Stimulated activated naive B cell treated with anti-CD40 and anti-IgM and Interleukin-4, amounts not matched to agents 10 μg/mL and 1 μg/mL and 100 μg/mL, for 72 hours (primary cell): Measurements from ENCODE around the gene DSG4.

Experiments used
- ATAC-seq, 2 donors: fragments of 150-1000 bp; cut with Tn5 transposase; replicated peaks; 2 replicates each; pipeline ENCODE4 v1.10.0; 2021; ENCODE audit warnings: moderate library complexity in 1 of 2
- DNase-seq: peaks from one replicate; pipeline ENCODE4 v3.0.0; 2021
- H3K27ac Mint-ChIP-seq: one replicate; pipeline ENCODE4 v1.8.0; 2022; ENCODE audit warnings: mild to moderate bottlenecking, mixed read lengths
- H3K27me3 Mint-ChIP-seq, 2 donors: one replicate each; pipeline ENCODE4 v1.8.0; 2022; ENCODE audit warnings: mixed read lengths in 2 of 2
- H3K36me3 Mint-ChIP-seq, 2 donors: one replicate each; pipeline ENCODE4 v1.8.0; 2022; ENCODE audit warnings: mixed read lengths in 2 of 2, mild to moderate bottlenecking in 1 of 2
- H3K4me1 Mint-ChIP-seq, 2 donors: one replicate each; pipeline ENCODE4 v1.8.0; 2022; ENCODE audit warnings: mixed read lengths in 2 of 2, mild to moderate bottlenecking in 1 of 2
- H3K4me3 Mint-ChIP-seq, 2 donors: one replicate each; pipeline ENCODE4 v1.8.0; 2022; ENCODE audit warnings: mild to moderate bottlenecking in 2 of 2, mixed read lengths in 2 of 2, moderate library complexity in 1 of 2
- H3K9me3 Mint-ChIP-seq, 2 donors: one replicate each; pipeline ENCODE4 v1.8.0; 2022; ENCODE audit warnings: mixed read lengths in 2 of 2, mild to moderate bottlenecking in 1 of 2

DSG4 gene

DNA sequence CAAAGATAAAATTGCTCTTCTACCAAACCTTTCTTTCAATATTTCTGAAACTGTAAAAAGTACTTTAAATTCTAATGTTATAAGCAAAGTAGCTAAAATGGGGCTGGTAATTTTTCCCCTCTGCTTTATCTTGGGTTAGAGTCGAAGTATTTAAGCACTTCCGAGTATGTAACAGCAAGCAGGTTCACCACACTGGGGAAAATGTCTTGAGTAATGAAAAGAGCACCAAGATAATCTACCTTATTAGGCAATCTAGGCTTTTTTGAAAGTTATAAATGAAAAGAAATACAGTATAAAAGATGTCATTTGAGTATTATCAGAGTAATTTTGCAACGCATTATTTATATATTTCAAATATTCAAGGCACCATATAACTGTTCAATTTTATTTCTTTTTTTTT, 70.3 kb downstream of the DSG4 start:
- Mint-ChIP-seq H3K27me3 (no peaks in the 10 kb centered on the region), H3K36me3 (no peaks in the 10 kb centered on the region), H3K4me1 (no peaks in the 10 kb centered on the region), H3K9me3 (no peaks in the 10 kb centered on the region), H3K27ac (no peak overlapping the region), H3K4me3 (no peak overlapping the region)
- no peak for DNase-seq
- ATAC-seq = no peak

- ATAC-seq (no peak), DNase-seq (no peak)
- no peak within 1 kb of the TSS for H3K4me3 Mint-ChIP-seq
- no peaks in the 10 kb centered on the region for H3K36me3 Mint-ChIP-seq
- no peaks in the 10 kb centered on the region for H3K27me3 Mint-ChIP-seq
- H3K9me3 Mint-ChIP-seq = no peaks in the 10 kb centered on the region
- no peak within 1 kb of the TSS for H3K27ac Mint-ChIP-seq
- H3K4me1 Mint-ChIP-seq = no peaks in the 10 kb centered on the region
Measured at GRCh38 chr18:31447530-31448191, 71.1 kb downstream of the DSG4 start, which contains the start of gene DSG3. DSG3 (plus strand) TSS chr18:31447741; CDS start chr18:31447878, 137 bp downstream.

DNA sequence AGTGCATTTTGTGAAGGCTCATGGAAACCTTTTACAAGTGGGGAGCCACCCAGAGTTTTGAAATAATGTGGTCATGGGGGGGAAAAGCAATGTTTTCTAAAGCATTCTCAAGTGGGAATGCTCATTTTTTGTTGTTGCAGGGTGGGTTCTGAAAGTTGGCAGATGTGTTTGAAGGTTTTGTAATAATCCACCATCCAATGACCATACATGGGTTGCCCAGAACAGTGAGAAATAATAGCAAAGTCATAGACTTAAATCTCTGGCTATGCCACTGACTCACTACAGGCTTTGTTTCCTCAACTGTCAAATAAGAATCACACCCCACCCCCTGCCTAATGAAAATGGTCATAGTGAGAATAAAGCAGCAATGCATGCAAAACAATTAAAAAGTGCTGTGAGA, 73.8 kb downstream of the DSG4 start:
- DNase-seq (no peak), ATAC-seq (no peak)
- H3K4me1 Mint-ChIP-seq = no peaks in the 10 kb centered on the region
- no peaks in the 10 kb centered on the region for H3K36me3 Mint-ChIP-seq
- no peaks in the 10 kb centered on the region for H3K27me3 Mint-ChIP-seq
- no peaks in the 10 kb centered on the region for H3K9me3 Mint-ChIP-seq
- H3K27ac Mint-ChIP-seq = no peak overlapping the region
- H3K4me3 Mint-ChIP-seq = no peak overlapping the region

- no peaks in the 10 kb centered on the region for H3K4me1 Mint-ChIP-seq
- H3K36me3 Mint-ChIP-seq = no peaks in the 10 kb centered on the region
Measured at GRCh38 chr18:31451625-31452024, 75.0 kb downstream of the DSG4 start.

GRCh38 chr18:31454066-31454708, 77.6 kb downstream of the DSG4 start:
- no peaks in the 10 kb centered on the region for H3K4me1 Mint-ChIP-seq
- no peak overlapping the region for H3K27ac Mint-ChIP-seq
- no peak for DNase-seq

More at GRCh38 chr18:31451625-31452024, 75.0 kb downstream of the DSG4 start:
- H3K4me3 Mint-ChIP-seq = no peak overlapping the region
- no peak for DNase-seq
- no peak for ATAC-seq
- no peaks in the 10 kb centered on the region for H3K27me3 Mint-ChIP-seq
- H3K27ac Mint-ChIP-seq = no peak overlapping the region
- H3K9me3 Mint-ChIP-seq = no peaks in the 10 kb centered on the region

More at GRCh38 chr18:31454066-31454708, 77.6 kb downstream of the DSG4 start:
- H3K4me3 Mint-ChIP-seq = no peak overlapping the region
- no peaks in the 10 kb centered on the region for H3K27me3 Mint-ChIP-seq
- ATAC-seq = no peak
- H3K36me3 Mint-ChIP-seq = no peaks in the 10 kb centered on the region
- no peaks in the 10 kb centered on the region for H3K9me3 Mint-ChIP-seq
